IMR-90 (cell line): ENCODE data around the gene MUC5B. TPM values are rescaled to one million over a fixed set of nuclear protein-coding genes. Genes with fewer than 3 reads are reported as not detected.

Source experiments
- ATAC-seq: fragments of 200-7000 bp; cut with Tn5 transposase; 2 replicates; pipeline ENCODE4 v1.9.1; 2020; ENCODE audit warnings: low read depth, mild to moderate bottlenecking, moderate library complexity
- BruUV-seq: library from RNA; stranded (reverse); fragments of 400-500 nt; replicated peaks from 2 replicates; lab custom pipeline; 2021; lab: Mats Ljungman, UMichigan
- CTCF ChIA-PET: fragments of 300-600 bp; formaldehyde crosslinking; extraction: SDS; loops from one replicate; lab custom pipeline; 2021; ENCODE audit warnings: antibody characterized with exemption; lab: Yijun Ruan, JAX
- POLR2A ChIA-PET: fragments of 300-600 bp; sonication (Branson Sonifier 250); formaldehyde crosslinking; loops from one replicate; lab custom pipeline; 2022; ENCODE audit warnings: antibody characterized with exemption; ENCODE audit not compliant: unreplicated experiment; lab: Charles Lee
- DNase-seq: peaks from one replicate; pipeline ENCODE4 v3.0.0; 2013
- H2AFZ ChIP-seq: replicated peaks from 2 replicates; pipeline ENCODE3; 2013; ENCODE audit warnings: low read length, mild to moderate bottlenecking; ENCODE audit not compliant: poor library complexity
- H2AK5ac ChIP-seq: 2 replicates; pipeline ENCODE4 v1.6.1; 2013; ENCODE audit warnings: low read depth, low read length, inconsistent platforms
- H2AK9ac ChIP-seq: replicated peaks from 2 replicates; pipeline ENCODE3; 2013; ENCODE audit warnings: mild to moderate bottlenecking, low read depth, low read length, moderate library complexity; ENCODE audit not compliant: poor library complexity
- H2BK120ac ChIP-seq: 2 replicates; pipeline ENCODE4 v1.6.1; 2013; ENCODE audit warnings: low read depth, low read length, inconsistent platforms
- H2BK15ac ChIP-seq: 3 replicates; pipeline ENCODE4 v1.6.1; 2013; ENCODE audit warnings: low read depth, low read length, inconsistent platforms
- H2BK20ac ChIP-seq: 2 replicates; pipeline ENCODE4 v1.6.1; 2013; ENCODE audit warnings: low read depth, mild to moderate bottlenecking, inconsistent platforms, low read length, moderate library complexity
- H2BK5ac ChIP-seq: 2 replicates; pipeline ENCODE4 v1.6.1; 2013; ENCODE audit warnings: mild to moderate bottlenecking, low read depth, low read length, inconsistent platforms; ENCODE audit not compliant: poor library complexity, severe bottlenecking
- H3K14ac ChIP-seq: replicated peaks from 2 replicates; pipeline ENCODE4 v1.6.1; 2013; ENCODE audit warnings: low read depth, low read length, inconsistent platforms
- H3K18ac ChIP-seq: 2 replicates; pipeline ENCODE4 v1.6.1; 2013; ENCODE audit warnings: low read depth, low read length, control low read depth
- H3K23ac ChIP-seq: 2 replicates; pipeline ENCODE4 v1.6.1; 2013; ENCODE audit warnings: low read depth, low read length, inconsistent platforms
- H3K27ac ChIP-seq: 2 replicates; pipeline ENCODE4 v1.5.1; 2013; ENCODE audit warnings: mild to moderate bottlenecking, control low read depth, low read length; ENCODE audit not compliant: insufficient read depth
- H3K27me3 ChIP-seq: 2 replicates; pipeline ENCODE4 v1.6.1; 2013; ENCODE audit warnings: low read length; ENCODE audit not compliant: control insufficient read depth, insufficient read depth
- H3K36me3 ChIP-seq: 2 replicates; pipeline ENCODE4 v1.6.1; 2013; ENCODE audit warnings: low read length, mixed read lengths; ENCODE audit not compliant: control insufficient read depth, insufficient read depth
- H3K4ac ChIP-seq: 2 replicates; pipeline ENCODE4 v1.6.1; 2013; ENCODE audit warnings: low read depth, low read length, inconsistent platforms
- H3K4me1 ChIP-seq: 2 replicates; pipeline ENCODE4 v1.6.1; 2013; ENCODE audit warnings: low read length, mixed read lengths; ENCODE audit not compliant: control insufficient read depth, insufficient read depth
- H3K4me2 ChIP-seq: 2 replicates; pipeline ENCODE4 v1.6.1; 2013; ENCODE audit warnings: low read depth, mild to moderate bottlenecking, control low read depth, low read length, moderate library complexity
- H3K4me3 ChIP-seq: 2 replicates; pipeline ENCODE4 v1.5.1; 2013; ENCODE audit warnings: low read depth, mild to moderate bottlenecking, control low read depth, low read length, moderate library complexity; ENCODE audit not compliant: insufficient read depth
- H3K56ac ChIP-seq: 2 replicates; pipeline ENCODE4 v1.6.1; 2013; ENCODE audit warnings: low read length, inconsistent platforms; ENCODE audit not compliant: insufficient read depth; ENCODE audit errors: extremely low read depth
- H3K79me1 ChIP-seq, 2 experiments: 2 replicates each; pipeline ENCODE4 v1.6.1; 2013; ENCODE audit warnings: low read length in 2 of 2, inconsistent platforms in 1 of 2, low read depth in 1 of 2
- H3K9ac ChIP-seq: 2 replicates; pipeline ENCODE4 v1.6.1; 2013; ENCODE audit warnings: low read depth, low read length, control low read depth
- H3K9me1 ChIP-seq: 2 replicates; pipeline ENCODE4 v1.6.1; 2013; ENCODE audit warnings: low read length, inconsistent platforms; ENCODE audit not compliant: insufficient read depth
- H3K9me3 ChIP-seq: 2 replicates; pipeline ENCODE4 v1.6.1; 2013; ENCODE audit warnings: low read length; ENCODE audit not compliant: control insufficient read depth, insufficient read depth
- H4K20me1 ChIP-seq: 2 replicates; pipeline ENCODE4 v1.6.1; 2013; ENCODE audit warnings: low read length, inconsistent platforms; ENCODE audit not compliant: insufficient read depth
- H4K5ac ChIP-seq: 2 replicates; pipeline ENCODE4 v1.6.1; 2013; ENCODE audit warnings: mild to moderate bottlenecking, low read depth, low read length, control low read depth
- H4K8ac ChIP-seq, 2 experiments: 2 replicates each; pipeline ENCODE4 v1.6.1; 2013; ENCODE audit warnings: low read depth in 2 of 2, low read length in 2 of 2, control low read depth in 1 of 2, inconsistent platforms in 1 of 2
- H4K91ac ChIP-seq: 2 replicates; pipeline ENCODE4 v1.6.1; 2013; ENCODE audit warnings: low read depth, low read length, inconsistent platforms; ENCODE audit not compliant: insufficient read depth
- CHD1 ChIP-seq: IDR thresholded peaks from 2 replicates; pipeline ENCODE4 v1.6.1; 2012; ENCODE audit warnings: low read depth, low read length, improper control_type of control experiment
- ELK1 ChIP-seq: fragments of 150-350 bp; IDR thresholded peaks from 2 replicates; pipeline ENCODE4 v1.6.1; 2016; ENCODE audit warnings: low read depth, mild to moderate bottlenecking, low read length, moderate library complexity, borderline replicate concordance
- POLR2A ChIP-seq: IDR thresholded peaks from 2 replicates; pipeline ENCODE4 v1.6.1; 2012; ENCODE audit warnings: mild to moderate bottlenecking, low read depth, low read length
- RAD21 ChIP-seq: IDR thresholded peaks from 2 replicates; pipeline ENCODE4 v1.6.1; 2012; ENCODE audit warnings: low read length, improper control_type of control experiment
- RCOR1 ChIP-seq: IDR thresholded peaks from 2 replicates; pipeline ENCODE4 v1.6.1; 2012; ENCODE audit warnings: mild to moderate bottlenecking, low read length, improper control_type of control experiment; ENCODE audit not compliant: insufficient replicate concordance
- SMC3 ChIP-seq: fragments of 150-350 bp; IDR thresholded peaks from 2 replicates; pipeline ENCODE4 v1.6.1; 2016; ENCODE audit warnings: low read depth, mild to moderate bottlenecking, antibody characterized with exemption, low read length, moderate library complexity
- USF2 ChIP-seq: fragments of 150-350 bp; IDR thresholded peaks from 2 replicates; pipeline ENCODE4 v1.6.1; 2017; ENCODE audit warnings: mild to moderate bottlenecking, antibody characterized with exemption, low read length, low read depth
- WGBS, 2 experiments: methylation state at CpG; one replicate each; pipeline versions ENCODE4 v1.1.5 to v1.1.7; 2013; ENCODE audit warnings: missing lambda C conversion rate in 2 of 2; ENCODE audit not compliant: insufficient read length in 1 of 2; ENCODE audit errors: extremely low coverage in 2 of 2; 5-methylcytosine and 5-hydroxymethylcytosine counted together
- dilution Hi-C: fragments of 300-500 bp; cut with HindIII; formaldehyde crosslinking; loops from one replicate; pipeline ENCODE4 v1.14.3; 2018; ENCODE audit warnings: low sequenced_read_pairs; ENCODE audit not compliant: unreplicated experiment
- in situ Hi-C: fragments of 300-500 bp; cut with MboI; formaldehyde crosslinking; loops from 3 replicates; pipeline ENCODE4 v1.14.3; 2019; ENCODE audit warnings: low sequenced_read_pairs, inconsistent platforms, mixed read lengths
- intact Hi-C: fragments of 100-400 bp; cut with micrococcal nuclease; formaldehyde crosslinking; loops from 2 replicates; pipeline ENCODE4 v1.10.0; 2022
- polyA plus RNA-seq, 3 experiments: library from polyadenylated mRNA; depleted of rRNA; stranded (reverse); fragments of >200 nt; gene quantifications; 2 replicates each; pipeline ENCODE4 v1.2.3, GENCODE V29; 2012; ENCODE audit warnings: low replicate concordance in 1 of 3
- total RNA-seq: library from RNA; depleted of rRNA; stranded (reverse); fragments of >200 nt; gene quantifications from 2 replicates; pipeline ENCODE4 v1.2.3, GENCODE V29; 2012

The MUC5B gene
- total and polyA plus RNA-seq, 2 of the 4 experiments (the other 2 are of a cell fraction) = not detected

- Histone ChIP-seq H2BK20ac (no peak overlapping the region), H2BK15ac (no peak overlapping the region), H4K91ac (no peak overlapping the region), H3K27me3 (no peaks in the 10 kb centered on the region), H4K20me1 (no peaks in the 10 kb centered on the region), H3K4me2 (no peak overlapping the region), H3K9me3 (peaks cover 12% of the 10 kb centered on the region; the same call in 1 of the 2 replicates), H3K14ac (no peak overlapping the region), H4K5ac (no peak overlapping the region), H2AK9ac (no peak overlapping the region), H2BK5ac (no peak overlapping the region), H2AFZ (no peak overlapping the region), H4K8ac (no peak overlapping the region), H3K4me1 (no peaks in the 10 kb centered on the region), H3K4ac (no peak overlapping the region), H3K18ac (no peak overlapping the region), H3K56ac (no peak overlapping the region), H3K79me1 (no peaks in the 10 kb centered on the region), H3K9me1 (no peaks in the 10 kb centered on the region), H3K27ac (no peak overlapping the region), H2AK5ac (no peak overlapping the region), H3K23ac (no peak overlapping the region), H3K36me3 (no peaks in the 10 kb centered on the region), H3K9ac (no peak overlapping the region), H3K4me3 (no peak overlapping the region), H2BK120ac (no peak overlapping the region)
- intact Hi-C loops = no loop called here
- TF ChIP-seq CHD1 = no peak
- no peak for TF ChIP-seq ELK1
- no peak for TF ChIP-seq SMC3
- no peak for TF ChIP-seq POLR2A
- no peak for TF ChIP-seq RAD21
- no peak for TF ChIP-seq RCOR1
- no peak for TF ChIP-seq USF2
- DNase-seq (no peak), ATAC-seq (no peak)
- ChIA-PET POLR2A (no interaction called here), CTCF (no interaction called here)
- dilution Hi-C loops = no loop called here
- 73% methylated on average over 5 of the region's 9 CpGs; no CpG with 5 or more reads in 1 of the 2 experiments for WGBS, 2 experiments
- BruUV-seq = no TSS peak
- in situ Hi-C loops = no loop called here
Observed at GRCh38 chr11:1253103-1253485, 30.2 kb downstream of the MUC5B start.
